KMS-11 (cell line): ENCODE results near the gene TENM4.

Source experiments
- H2AFZ ChIP-seq: fragments of 200-600 bp; sonication (generic); 2 replicates; pipeline ENCODE4 v1.6.1; 2016; ENCODE audit warnings: antibody characterized with exemption, mixed run types, low read depth
- H3K27ac ChIP-seq: fragments of 200-600 bp; sonication (generic); 2 replicates; pipeline ENCODE4 v1.6.1; 2016; ENCODE audit warnings: mild to moderate bottlenecking, mixed run types
- H3K27me3 ChIP-seq: fragments of 200-600 bp; sonication (generic); 2 replicates; pipeline ENCODE4 v1.6.1; 2017; ENCODE audit warnings: mild to moderate bottlenecking, low read depth, mixed run types, moderate library complexity; ENCODE audit not compliant: insufficient read depth
- H3K36me3 ChIP-seq: fragments of 200-600 bp; sonication (generic); 2 replicates; pipeline ENCODE4 v1.6.1; 2017; ENCODE audit warnings: mild to moderate bottlenecking, mixed run types; ENCODE audit not compliant: insufficient read depth
- H3K4me1 ChIP-seq: fragments of 200-600 bp; sonication (generic); 2 replicates; pipeline ENCODE4 v1.6.1; 2016; ENCODE audit warnings: mild to moderate bottlenecking, low read depth, mixed run types; ENCODE audit not compliant: poor library complexity, severe bottlenecking
- H3K4me2 ChIP-seq: fragments of 200-600 bp; sonication (generic); 2 replicates; pipeline ENCODE4 v1.7.0; 2016; ENCODE audit warnings: mild to moderate bottlenecking, mixed run types
- H3K4me3 ChIP-seq: fragments of 200-600 bp; sonication (generic); IDR thresholded peaks from 2 replicates; pipeline ENCODE4 v1.6.1; 2017; ENCODE audit warnings: low read depth, low read length, mixed read lengths; ENCODE audit not compliant: insufficient read depth
- H3K79me2 ChIP-seq: fragments of 200-600 bp; sonication (generic); 2 replicates; pipeline ENCODE4 v1.6.1; 2016; ENCODE audit warnings: low read depth, mixed run types; ENCODE audit not compliant: insufficient read depth
- H3K9ac ChIP-seq: fragments of 200-600 bp; sonication (generic); 2 replicates; pipeline ENCODE4 v1.6.1; 2016; ENCODE audit warnings: mild to moderate bottlenecking, mixed run types
- H4K20me1 ChIP-seq: fragments of 200-600 bp; sonication (generic); 2 replicates; pipeline ENCODE4 v1.6.1; 2016; ENCODE audit warnings: mild to moderate bottlenecking, mixed run types; ENCODE audit not compliant: insufficient read depth
- TF ChIP-seq, protein P1 (sequence below): fragments of 200-600 bp; sonication (generic); conservative IDR thresholded peaks from 2 replicates; pipeline ENCODE4 v1.6.1; 2017; ENCODE audit warnings: low read depth, mild to moderate bottlenecking, antibody characterized with exemption, low read length, moderate library complexity, mixed read lengths

TENM4 gene

GRCh38 chr11:78737301-78737700 is 703.5 kb downstream of the TENM4 start:
- Histone ChIP-seq H3K9ac (no peak overlapping the region), H3K79me2 (no peaks in the 10 kb centered on the region), H3K4me2 (no peak overlapping the region), H3K27ac (no peak overlapping the region), H2AFZ (no peak overlapping the region), H3K4me1 (no peaks in the 10 kb centered on the region), H3K27me3 (no peaks in the 10 kb centered on the region), H3K36me3 (no peaks in the 10 kb centered on the region), H3K4me3 (no peak overlapping the region), H4K20me1 (no peaks in the 10 kb centered on the region)
- TF ChIP-seq, protein P1, sequence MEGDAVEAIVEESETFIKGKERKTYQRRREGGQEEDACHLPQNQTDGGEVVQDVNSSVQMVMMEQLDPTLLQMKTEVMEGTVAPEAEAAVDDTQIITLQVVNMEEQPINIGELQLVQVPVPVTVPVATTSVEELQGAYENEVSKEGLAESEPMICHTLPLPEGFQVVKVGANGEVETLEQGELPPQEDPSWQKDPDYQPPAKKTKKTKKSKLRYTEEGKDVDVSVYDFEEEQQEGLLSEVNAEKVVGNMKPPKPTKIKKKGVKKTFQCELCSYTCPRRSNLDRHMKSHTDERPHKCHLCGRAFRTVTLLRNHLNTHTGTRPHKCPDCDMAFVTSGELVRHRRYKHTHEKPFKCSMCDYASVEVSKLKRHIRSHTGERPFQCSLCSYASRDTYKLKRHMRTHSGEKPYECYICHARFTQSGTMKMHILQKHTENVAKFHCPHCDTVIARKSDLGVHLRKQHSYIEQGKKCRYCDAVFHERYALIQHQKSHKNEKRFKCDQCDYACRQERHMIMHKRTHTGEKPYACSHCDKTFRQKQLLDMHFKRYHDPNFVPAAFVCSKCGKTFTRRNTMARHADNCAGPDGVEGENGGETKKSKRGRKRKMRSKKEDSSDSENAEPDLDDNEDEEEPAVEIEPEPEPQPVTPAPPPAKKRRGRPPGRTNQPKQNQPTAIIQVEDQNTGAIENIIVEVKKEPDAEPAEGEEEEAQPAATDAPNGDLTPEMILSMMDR: no peak

GRCh38 chr11:78735711-78736110 is 705.1 kb downstream of the TENM4 start:
- H3K27me3 ChIP-seq: no peaks in the 10 kb centered on the region
- H3K4me1 ChIP-seq: no peaks in the 10 kb centered on the region
- H3K9ac ChIP-seq: no peak overlapping the region
- no peaks in the 10 kb centered on the region for H3K36me3 ChIP-seq
- no peak overlapping the region for H3K4me3 ChIP-seq
- TF ChIP-seq, protein P1: no peak
- no peak overlapping the region for H2AFZ ChIP-seq
- no peaks in the 10 kb centered on the region for H4K20me1 ChIP-seq
- H3K79me2 ChIP-seq: no peaks in the 10 kb centered on the region
- no peak overlapping the region for H3K4me2 ChIP-seq
- no peak overlapping the region for H3K27ac ChIP-seq

DNA sequence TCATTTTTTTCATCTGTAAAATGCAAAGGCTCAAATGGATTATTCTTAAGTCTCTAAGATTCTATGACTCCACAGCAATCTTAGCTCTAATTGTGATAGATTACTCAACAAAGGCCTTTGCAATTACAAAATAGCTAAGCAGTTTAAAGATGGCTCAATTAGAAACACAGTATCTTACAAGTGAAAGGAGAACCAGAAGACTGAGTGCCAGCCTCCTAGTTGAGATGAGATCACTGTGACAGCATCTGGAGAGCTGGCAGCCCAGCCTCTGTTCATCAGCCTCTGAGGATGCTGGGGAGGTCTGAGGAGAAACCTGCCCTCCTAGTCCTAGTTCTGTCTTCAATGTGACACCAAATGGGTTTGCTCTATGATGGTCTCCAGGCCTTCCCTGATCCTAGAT is 707.8 kb downstream of the TENM4 start:
- no peak overlapping the region for H3K27ac ChIP-seq
- no peaks in the 10 kb centered on the region for H4K20me1 ChIP-seq
- H3K4me1 ChIP-seq: no peaks in the 10 kb centered on the region
- no peak overlapping the region for H3K4me3 ChIP-seq
- no peaks in the 10 kb centered on the region for H3K79me2 ChIP-seq
- H3K4me2 ChIP-seq: no peak overlapping the region
- TF ChIP-seq, protein P1: no peak
- no peaks in the 10 kb centered on the region for H3K36me3 ChIP-seq
- no peak overlapping the region for H2AFZ ChIP-seq
- no peaks in the 10 kb centered on the region for H3K27me3 ChIP-seq
- H3K9ac ChIP-seq: no peak overlapping the region

DNA sequence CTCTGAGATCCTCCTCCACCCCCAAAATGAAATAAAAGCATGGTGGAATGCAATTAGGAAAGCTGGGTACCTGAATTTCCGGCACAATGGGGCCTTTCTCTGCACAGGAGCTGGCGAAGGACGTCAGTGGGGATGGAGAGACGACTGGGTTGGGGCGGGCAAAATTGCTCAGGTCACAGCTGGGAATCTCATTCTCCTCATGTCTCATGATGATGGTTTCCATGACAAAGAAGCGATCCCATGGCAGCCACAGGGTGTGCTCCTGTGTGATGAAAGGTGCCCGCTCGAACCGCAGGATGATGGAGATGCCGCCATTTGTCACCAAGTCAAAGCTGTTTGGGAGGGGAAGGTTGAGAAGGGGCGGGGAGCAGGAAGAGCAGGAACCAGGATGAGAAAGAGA is 708.6 kb downstream of the TENM4 start:
- Histone ChIP-seq H3K4me3 (no peak overlapping the region), H3K27me3 (no peaks in the 10 kb centered on the region), H3K4me2 (no peak overlapping the region), H3K9ac (no peak overlapping the region), H3K36me3 (no peaks in the 10 kb centered on the region), H3K79me2 (no peaks in the 10 kb centered on the region), H3K27ac (no peak overlapping the region), H3K4me1 (no peaks in the 10 kb centered on the region), H4K20me1 (no peaks in the 10 kb centered on the region), H2AFZ (no peak overlapping the region)
- TF ChIP-seq, protein P1: no peak
